B cell (primary cell): ENCODE data around the gene NDUFS3.

Experiments
- CTCF ChIP-seq: fragments of 200-600 bp; IDR thresholded peaks from one replicate; pipeline ENCODE4 v1.8.0; 2022; ENCODE audit warnings: antibody characterized with exemption, mild to moderate bottlenecking
- EZH2 ChIP-seq: IDR thresholded peaks from 2 replicates; pipeline ENCODE4 v1.6.1; 2012; ENCODE audit warnings: borderline replicate concordance, low read depth, mild to moderate bottlenecking, moderate library complexity, low read length; ENCODE audit not compliant: insufficient read depth, poor library complexity, severe bottlenecking

GRCh38 chr11:47592970-47593369 lies 14.1 kb downstream of the NDUFS3 start:
- TF ChIP-seq CTCF (no peak), EZH2 (no peak)
